Medulla oblongata (tissue), 1 donor: Measurements from ENCODE around the gene TMEM143.
"Not testable (repeated sequence)": the region's sequence is repeated elsewhere in the genome, so short reads cannot be mapped to it uniquely, and the experiment has no call there.

Experiments
- DNase-seq: peaks from one replicate; pipeline ENCODE4 v3.0.0-alpha.2; 2015; ENCODE audit errors: extremely low spot score

TMEM143 gene

DNA sequence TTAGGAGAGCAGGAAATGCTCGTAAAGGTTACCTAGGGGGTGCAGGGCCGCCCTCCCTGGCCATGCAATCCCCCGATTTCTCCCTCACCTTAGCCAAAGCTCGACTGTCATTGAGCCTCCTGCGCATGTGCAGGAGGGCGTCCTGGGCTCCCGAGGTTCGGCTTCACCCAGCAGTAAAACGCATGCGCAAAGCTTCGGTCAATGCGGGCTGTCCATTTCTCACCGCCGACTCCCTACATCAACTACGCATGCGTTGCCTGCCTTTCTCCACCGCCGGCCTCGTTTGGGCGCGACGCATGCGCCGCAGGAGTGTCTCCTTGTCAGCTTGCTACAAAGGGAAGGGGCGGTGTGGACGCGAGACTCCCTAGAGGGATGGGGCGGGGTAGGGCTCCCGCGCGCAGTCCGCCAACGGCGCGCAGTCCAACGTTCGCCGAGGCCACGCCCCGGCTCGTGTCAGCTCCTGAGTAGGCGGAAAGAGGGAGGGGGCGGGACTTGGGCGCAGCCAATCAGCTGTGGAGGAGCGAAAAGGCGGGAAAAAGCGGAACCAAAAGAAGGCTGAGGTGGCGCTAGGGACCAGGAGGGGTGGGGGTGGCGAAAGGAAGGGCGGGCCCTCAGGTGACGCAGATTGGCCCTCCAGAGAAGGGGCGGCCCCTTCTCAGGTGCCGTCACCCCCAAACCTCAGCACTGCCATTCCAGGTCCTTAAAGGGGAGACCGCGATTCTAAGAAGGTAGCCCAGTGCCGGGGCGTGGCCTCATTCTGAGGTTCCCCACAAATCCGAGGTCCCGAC, at the start of gene TMEM143, which contains the start of gene SYNGR4:
Gene TMEM143, minus strand, starts transcription at position 131 of the 788 bp plus-strand sequence. Its CDS starts 20 bp downstream, at position 111.
Gene SYNGR4, plus strand, starts transcription at position 558 of the 788 bp plus-strand sequence. CDS start 1,476 bp downstream, outside the sequence.
- DNase-seq, result peak; percentile 100

DNA sequence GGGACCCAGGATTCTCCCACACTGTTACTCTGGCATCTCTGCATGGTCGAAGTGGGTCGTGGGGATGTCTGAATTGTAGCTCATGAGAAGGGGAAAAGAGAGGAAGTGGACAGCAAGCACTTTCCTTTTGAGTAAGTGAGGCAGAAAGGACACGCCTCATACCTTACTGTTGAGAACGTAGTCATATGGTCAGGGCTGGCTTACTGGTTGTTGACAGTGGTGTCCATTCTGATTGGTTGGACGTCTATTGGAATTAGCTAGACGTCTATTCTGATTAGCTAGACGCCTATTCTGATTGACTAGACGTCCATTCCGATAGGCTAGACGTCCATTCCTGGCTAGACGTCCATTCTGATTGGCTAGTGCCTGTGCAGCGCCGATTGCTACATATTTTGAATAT, 42.1 kb upstream of the TMEM143 start:
- no peak for DNase-seq

DNA sequence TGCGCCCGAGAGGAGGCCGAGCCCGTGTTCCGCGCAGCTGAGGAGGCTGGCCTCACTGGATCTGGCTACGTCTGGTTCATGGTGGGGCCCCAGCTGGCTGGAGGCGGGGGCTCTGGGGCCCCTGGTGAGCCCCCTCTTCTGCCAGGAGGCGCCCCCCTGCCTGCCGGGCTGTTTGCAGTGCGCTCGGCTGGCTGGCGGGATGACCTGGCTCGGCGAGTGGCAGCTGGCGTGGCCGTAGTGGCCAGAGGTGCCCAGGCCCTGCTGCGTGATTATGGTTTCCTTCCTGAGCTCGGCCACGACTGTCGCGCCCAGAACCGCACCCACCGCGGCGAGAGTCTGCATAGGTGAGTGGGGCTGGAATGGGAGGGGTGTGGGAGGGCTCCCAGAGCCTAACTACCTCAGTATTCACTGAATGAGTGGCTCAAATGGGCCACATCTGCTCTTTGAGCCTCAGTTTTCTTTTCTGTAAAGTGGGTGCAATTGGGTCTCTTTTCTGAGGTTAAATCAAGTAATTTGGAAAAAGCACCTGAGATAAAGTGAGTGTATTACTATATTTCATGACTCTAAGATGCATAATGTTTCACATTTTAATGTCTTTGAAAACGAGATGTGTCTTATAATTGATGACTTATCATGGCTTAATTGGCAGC, 41.4 kb upstream of the TMEM143 start:
- DNase-seq, result no peak

DNA sequence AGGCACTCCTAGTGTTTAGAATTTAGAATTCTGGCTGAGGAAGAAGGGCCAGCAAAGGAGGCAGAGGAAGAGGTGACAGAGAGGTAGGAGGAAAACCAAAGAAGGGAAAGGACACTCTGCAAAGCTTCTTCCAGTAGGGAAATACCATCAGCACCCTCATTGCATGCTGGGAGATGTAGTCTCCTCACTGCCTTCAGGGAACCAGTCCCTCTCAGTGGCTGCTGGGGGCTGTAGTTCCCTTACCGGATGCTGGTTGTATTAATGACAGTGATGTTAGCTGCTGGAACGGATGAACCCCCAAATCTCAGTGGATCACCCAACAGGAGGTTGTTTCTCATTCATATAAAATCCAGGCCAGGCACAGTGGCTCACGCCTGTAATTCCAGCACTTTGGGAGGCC, 39.9 kb upstream of the TMEM143 start:
- DNase-seq, result peak; percentile 64

DNA sequence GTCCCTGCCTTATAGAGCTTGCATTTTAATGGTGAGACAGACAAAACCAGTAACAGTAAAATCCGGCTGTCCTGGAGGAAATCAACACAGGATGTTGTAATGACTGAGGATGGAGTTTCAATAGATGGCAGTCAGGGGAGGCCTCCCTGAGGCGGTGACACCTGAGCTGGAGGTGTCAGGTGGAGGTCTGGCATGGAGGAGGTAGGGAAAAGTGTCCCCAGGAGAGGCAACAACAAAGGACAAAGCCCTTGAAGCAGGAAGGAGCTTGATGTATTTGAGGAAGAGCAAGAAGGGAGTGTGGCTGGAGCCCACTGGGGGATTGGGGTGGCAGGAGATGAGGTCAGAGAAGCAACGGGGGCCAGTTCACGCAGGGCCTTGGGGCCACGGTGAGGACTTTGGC, 37.5 kb upstream of the TMEM143 start:
- no peak for DNase-seq

DNA sequence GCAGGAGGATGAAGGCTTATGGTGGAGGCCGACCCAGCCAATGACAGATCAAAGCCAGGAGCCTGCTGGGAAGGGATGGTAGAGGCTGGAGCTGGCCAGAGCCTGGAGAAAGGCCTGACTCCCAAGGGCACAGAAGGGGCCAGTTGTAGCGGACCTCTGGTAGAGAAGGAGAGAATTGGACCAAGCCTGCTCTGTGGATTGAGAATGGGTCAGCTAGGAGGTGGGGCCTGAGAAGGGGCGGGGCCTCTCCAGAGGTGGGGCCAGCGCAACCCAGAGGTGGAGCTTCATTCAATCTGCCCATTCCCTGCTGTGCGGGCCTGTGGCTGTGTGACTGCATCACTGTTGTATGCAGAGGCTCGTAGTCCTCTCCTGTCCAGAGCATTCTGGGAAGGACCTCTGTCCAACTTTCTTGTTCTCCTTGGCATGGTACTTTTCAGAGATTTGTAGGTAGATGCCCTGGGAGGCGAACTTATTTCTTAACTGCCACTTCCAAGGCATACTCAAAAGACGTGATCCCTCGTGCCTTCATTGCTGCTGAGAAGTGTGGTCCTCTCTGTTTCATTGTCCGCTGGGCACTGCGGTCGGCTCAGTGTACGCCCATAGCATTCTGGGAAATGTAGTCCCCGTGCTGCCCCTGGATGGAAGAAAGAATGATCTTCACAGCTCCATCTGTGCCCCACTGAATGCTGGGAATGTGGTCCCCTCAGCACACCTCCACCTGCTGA, 36.4 kb upstream of the TMEM143 start:
- DNase-seq, result no peak

DNA sequence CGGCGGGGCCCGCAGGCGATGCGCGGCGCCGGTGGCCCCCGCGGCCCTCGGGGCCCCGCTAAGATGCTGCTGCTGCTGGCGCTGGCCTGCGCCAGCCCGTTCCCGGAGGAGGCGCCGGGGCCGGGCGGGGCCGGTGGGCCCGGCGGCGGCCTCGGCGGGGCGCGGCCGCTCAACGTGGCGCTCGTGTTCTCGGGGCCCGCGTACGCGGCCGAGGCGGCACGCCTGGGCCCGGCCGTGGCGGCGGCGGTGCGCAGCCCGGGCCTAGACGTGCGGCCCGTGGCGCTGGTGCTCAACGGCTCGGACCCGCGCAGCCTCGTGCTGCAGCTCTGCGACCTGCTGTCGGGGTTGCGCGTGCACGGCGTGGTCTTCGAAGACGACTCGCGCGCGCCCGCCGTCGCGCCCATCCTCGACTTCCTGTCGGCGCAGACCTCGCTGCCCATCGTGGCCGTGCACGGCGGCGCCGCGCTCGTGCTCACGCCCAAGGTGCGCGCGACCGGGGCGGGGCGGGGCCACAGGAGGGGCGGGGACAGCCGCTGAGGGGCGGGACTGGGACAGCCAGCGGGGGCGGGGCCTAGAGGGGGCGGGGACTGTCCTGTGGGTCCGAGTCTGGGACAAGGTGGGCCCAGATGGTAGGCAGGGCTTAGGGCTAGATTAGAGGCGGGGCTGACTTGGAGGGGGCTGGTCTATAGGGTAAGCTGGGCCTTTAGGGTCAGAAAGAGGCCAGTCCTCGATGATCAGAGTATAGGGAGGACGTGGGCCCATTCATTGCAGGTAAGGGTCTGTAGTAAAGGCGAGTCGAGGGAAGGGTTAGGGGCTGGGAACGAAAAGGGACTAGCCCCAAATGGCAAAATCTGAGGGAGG, 34.9 kb upstream of the TMEM143 start:
- DNase-seq, result peak; percentile 16

DNA sequence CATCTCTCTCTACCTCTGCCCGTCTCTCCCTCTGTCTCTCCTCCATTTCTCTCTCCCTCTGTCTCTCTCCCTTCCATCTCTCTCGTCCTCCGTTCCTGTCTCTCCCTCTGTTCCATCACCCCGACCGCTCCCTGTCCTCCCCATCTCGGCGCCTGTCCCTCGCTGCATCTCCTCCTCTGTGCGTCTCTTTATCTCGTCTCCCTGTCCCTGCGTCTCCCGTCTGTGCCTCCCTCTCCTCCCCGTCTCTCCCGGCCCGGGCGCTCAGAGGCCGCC, 34.3 kb upstream of the TMEM143 start:
- no peak for DNase-seq

DNA sequence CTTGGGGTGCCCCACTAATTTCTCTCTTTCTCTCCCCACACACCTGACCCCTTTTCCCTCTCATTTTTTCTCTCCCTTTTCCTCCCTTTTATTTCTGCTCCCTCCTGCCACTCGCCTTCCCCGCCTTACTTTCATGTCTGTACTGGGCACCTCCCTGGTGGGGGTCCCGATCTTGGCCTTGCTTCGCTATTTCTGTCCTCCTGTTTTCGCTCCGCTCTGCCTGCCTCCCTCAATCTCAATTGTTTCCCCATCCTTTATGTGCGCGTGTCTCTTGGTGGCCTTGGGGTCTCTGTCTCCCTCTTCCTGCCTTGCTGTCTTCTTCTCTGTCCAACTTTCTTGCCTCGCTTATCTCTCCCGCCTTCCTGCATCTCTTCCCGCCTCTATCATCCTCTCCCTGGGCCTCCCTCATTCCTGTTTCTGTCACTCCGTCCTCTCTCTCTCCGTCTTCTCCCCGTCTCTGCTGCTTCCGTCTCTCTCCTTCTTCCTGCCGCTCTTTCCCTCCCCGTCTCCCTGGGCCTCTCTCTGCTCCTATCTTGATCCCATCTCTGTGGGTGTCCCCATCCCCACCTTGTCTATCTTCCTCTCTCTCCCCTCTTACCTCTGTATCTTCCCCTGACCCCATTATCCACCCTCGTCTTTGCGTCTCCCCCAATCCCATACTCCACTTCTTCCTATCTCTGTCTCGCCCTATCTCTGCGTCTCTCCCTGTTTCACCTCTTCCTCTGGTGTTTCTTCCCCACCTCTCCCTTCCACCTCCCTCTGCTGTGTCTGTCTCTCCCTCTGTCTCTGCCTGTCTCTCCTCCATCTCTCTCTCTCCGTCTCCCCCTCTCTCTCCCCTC, 33.7 kb upstream of the TMEM143 start:
- DNase-seq, result no peak

DNA sequence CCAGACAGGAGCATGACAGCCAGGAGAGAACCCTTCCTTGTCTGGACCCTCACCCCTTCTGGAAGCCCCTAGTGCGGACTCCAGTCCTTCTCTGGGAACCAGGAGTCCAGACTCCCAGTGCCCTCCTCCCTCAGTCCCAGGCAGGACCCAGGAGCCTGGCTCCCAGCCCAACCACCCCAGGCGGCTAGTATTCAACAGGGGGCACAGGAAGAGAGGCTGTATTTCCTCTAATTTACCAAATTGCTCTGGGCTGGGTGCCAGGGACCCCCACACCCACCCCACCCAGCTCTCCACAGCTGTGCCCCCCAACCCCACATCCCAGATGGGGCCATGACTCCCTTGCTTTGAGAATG, 33.1 kb upstream of the TMEM143 start:
- DNase-seq, result no peak

DNA sequence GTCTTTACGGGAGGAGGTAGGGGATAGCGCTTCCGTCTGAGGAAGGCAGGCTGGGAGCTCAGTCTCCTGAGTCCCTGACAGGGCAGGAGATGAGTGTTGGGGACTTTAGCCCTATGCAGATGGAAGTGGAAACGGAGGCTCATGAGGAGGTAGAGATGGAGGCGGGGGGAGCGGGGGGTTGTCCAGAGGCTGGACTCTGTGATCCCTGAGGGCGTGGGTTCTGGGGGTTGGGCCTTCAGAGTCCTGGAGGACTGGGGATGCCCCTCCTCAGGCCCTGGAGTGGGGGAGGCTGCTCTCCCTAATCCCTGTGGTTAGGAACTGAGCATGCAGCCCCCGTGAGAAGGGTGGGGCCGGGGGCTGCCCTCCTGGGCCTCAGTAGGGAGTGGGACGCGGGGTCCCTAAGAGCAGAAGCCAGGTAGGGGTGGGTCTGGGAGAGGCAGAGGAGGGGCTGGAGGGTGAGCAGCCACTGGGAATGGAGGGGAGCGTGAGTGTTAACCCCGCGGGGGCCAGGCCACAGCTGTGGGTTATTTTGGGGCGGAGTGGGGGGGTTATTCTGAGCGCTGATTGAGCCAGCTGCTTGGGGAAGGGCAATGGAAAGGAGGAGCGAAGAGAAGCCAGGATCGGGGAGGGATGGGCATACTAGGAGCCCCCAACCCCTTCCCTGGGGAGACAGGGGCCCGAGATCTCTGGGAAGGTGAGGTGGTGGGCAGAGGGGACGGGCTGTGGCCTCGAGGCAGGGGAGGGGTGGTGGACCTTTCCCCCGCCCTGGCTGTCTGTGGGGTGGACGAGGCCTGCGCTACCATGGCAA, 32.5 kb upstream of the TMEM143 start:
- DNase-seq, result no peak

DNA sequence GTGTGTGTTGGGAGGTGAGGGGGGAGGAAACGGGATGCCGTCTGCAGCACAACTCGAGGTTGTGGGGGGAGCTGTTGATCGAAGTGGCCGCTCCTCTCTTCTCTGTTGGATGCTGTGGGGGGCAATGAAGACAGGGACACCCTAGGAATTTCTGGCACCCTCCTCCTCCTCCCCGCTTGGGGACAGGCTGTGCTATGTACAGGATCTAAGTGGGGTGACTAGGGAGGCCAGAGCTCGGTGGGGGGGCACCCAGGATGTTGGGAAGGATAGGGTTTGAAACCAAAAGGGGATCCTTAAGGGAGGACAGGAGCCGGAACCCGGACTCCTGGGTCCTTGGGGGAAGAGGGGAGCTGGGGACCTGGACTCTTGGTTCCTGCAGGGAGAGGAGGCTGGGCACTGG, 31.8 kb upstream of the TMEM143 start:
- no peak for DNase-seq

DNA sequence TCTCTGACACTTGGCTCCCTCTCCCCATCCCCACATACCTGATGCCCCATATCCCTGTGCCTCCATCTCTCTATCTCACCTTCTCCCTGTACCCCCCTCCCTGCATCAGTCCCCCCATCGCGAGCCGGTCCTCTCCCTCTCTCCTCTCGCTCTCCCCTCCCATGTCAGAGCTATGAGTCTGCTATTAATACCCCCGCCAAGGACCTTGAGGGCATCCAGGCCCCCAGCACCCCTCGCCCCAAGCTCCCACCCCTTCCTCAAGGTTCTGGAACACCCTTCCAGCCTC, 31.4 kb upstream of the TMEM143 start:
- no peak for DNase-seq

DNA sequence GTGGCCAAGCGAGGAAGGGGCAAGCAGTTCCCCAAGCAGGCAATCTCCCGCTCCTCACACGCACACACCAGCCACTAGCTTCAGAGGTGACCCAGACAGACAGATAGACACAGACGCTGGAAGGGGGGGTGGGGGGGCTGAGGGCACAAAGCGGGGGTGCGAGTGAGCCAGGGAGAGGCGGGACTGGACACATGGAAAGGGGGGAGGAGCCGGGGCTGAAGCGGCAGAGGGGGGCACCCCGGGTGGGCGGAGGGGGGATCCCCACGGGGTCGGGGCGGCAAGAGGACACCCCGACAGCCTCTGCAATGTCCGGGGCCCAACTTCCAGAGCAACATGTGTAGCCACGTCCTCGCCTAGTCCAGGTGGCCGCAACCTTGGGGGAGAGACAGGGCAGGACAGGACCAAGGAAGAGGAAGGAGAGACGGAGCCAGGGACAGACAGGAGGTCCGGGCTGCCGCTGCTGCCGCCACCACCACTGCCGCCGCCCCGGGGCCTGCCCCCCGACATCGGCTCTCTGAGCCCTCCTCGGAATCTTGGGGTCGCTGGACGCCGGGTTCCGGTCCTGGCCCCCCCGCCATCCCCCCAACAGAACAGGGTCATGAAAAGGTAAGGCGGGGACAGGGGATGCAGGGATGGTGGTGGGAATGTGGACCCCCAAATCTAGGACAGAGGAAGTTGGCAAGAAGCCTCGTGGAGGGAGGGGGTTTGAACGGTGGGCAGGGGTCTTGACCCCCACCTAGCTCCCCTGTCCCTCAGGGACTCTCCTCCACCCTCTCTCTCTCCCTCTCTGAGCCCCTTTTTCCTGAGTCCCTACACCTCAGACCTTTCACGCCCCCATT, 30.8 kb upstream of the TMEM143 start:
- no peak for DNase-seq

DNA sequence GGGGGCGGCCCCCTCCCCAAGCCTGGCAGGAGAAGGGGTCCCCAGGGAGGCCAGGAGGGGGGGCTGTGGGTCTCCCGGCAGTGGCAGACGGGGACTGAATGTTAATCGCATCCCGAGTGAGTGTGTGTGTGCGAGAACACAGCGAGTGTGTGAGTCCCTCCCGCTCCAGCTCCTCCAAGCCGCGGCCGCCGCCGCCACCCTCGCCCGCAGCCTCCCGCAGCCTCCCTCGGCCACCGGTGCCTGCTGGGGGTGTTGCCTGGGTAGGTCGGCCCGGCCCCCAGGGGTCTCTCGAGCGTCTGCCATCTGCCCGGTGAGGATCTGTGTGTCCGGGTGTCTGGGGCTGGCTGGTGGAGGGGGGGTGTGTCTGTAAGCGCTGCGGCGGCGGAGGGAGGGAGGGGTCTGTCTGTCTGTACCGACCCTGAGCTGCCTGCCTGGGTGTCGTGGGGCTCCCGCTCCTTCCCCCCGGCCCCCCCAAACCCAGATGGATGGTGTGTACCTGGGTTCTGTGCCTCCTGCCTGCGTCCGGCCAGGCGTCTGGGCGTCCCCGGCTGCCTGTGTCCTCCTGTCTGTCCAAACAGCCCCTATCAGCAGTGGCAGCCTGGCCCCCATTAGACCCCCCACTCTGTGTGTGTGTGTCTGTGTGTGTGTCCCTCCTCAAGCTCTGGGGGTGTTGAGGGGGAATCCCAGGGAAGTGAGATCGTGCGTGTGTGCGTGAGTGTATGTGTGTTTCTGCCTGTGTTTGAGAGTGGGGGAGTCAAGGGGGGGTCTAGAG, 30.0 kb upstream of the TMEM143 start, which contains the start of gene GRIN2D:
Gene GRIN2D, plus strand, starts transcription at position 110 of the 772 bp plus-strand sequence. CDS start 4,725 bp downstream, outside the sequence.
- no peak for DNase-seq

DNA sequence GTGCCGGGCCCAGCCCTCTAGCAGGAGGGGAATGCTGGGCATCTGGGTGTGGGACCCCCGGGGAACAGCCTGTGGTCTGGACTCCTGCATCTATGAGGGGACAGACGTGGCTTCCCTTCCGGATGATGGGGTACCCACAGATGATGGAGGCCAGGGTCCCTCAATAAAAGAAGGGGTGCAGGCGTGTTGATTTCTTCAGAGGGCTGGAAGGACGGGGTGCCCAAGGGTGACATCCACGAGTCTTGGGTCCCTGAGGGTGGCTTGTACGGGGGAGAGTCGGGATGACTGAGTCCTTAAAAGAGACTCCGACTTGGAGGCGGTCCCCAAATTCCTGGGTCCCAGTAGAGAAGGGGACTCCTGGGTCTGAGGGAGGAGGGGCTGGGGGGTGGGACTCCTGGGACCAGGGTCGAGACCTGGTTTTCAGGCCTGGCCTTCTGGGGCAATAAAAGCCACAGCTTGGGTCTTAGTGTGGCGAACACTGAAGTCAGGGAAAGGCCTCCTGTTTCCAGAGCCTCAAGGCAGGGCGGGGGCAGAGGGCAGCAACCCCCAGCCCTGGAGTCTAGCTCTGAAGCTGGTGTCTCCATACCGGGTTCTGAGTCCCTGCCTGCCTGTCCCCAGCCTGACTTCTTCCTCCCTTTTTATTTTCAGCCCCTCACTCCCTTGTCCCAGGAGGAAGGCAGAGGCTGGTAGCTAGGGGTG, 29.3 kb upstream of the TMEM143 start:
- no peak for DNase-seq

DNA sequence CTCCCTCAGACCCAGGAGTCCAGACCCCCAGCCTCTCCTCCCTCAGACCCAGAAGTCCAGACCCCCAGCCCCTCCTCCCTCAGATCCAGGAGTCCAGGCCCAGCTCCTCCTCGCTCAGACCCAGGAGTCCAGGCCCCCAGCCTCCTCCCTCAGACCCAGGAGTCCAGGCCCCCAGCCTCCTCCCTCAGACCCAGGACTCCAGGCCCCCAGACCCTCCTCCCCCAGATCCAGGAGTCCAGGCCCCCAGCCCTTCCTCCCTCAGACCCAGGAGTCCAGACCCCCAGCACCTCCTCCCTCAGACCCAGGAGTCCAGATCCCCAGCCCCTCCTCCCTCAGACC, 28.2 kb upstream of the TMEM143 start:
- DNase-seq, result not testable (repeated sequence)
